SU-DHL-6 (cell line): ENCODE data around the gene MED27.

Experiments used
- EZH2phosphoT487 ChIP-seq: fragments of 200-600 bp; sonication (generic), shearing (Covaris generic); conservative IDR thresholded peaks from 2 replicates; pipeline ENCODE4 v1.6.1; 2018; ENCODE audit warnings: mild to moderate bottlenecking, antibody characterized with exemption, low read length, moderate library complexity, mixed read lengths
- TF ChIP-seq, protein P1 (sequence below): fragments of 200-600 bp; sonication (generic); IDR thresholded peaks from one replicate; pipeline ENCODE4 v1.5.1; 2017; ENCODE audit warnings: antibody characterized with exemption, mild to moderate bottlenecking, low read length, moderate library complexity; ENCODE audit not compliant: insufficient read depth, poor library complexity, severe bottlenecking

DNA sequence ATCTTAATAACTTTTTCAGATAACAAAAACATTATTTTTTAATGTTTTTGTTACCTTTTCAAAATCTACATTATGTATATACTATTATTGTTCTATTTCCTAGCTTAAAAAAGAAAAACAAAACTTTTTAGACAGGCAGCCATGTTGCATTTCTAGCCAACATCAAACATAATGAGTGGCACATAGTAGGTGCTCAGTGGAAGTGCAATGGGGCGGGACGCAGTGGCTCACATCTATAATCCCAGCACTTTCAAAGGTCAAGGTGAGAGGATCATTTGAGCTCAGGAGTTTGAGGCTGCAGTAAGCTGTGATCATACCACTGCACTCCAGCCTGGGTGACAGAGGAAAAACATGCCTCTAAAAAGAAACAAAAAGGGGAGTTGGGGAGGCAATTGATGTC is 68.4 kb downstream of the MED27 start:
- no peak for TF ChIP-seq EZH2phosphoT487
- TF ChIP-seq, protein P1, sequence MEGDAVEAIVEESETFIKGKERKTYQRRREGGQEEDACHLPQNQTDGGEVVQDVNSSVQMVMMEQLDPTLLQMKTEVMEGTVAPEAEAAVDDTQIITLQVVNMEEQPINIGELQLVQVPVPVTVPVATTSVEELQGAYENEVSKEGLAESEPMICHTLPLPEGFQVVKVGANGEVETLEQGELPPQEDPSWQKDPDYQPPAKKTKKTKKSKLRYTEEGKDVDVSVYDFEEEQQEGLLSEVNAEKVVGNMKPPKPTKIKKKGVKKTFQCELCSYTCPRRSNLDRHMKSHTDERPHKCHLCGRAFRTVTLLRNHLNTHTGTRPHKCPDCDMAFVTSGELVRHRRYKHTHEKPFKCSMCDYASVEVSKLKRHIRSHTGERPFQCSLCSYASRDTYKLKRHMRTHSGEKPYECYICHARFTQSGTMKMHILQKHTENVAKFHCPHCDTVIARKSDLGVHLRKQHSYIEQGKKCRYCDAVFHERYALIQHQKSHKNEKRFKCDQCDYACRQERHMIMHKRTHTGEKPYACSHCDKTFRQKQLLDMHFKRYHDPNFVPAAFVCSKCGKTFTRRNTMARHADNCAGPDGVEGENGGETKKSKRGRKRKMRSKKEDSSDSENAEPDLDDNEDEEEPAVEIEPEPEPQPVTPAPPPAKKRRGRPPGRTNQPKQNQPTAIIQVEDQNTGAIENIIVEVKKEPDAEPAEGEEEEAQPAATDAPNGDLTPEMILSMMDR, result no peak
